Memory B cell (primary cell): ENCODE data around the gene ARFIP1.

Experiments used
- ATAC-seq: fragments of 150-1000 bp; cut with Tn5 transposase; 2 replicates; pipeline ENCODE4 v1.10.0; 2021; ENCODE audit warnings: low read depth, mild to moderate bottlenecking, moderate library complexity
- DNase-seq, 2 donors: peaks; one replicate each; pipeline ENCODE4 v3.0.0; 2022; ENCODE audit warnings: low spot score in 2 of 2
- H3K27ac Mint-ChIP-seq: one replicate; pipeline ENCODE4 v1.8.0; 2022; ENCODE audit warnings: mild to moderate bottlenecking, moderate library complexity, mixed read lengths
- H3K27me3 Mint-ChIP-seq: one replicate; pipeline ENCODE4 v1.8.0; 2022; ENCODE audit warnings: mixed read lengths
- H3K36me3 Mint-ChIP-seq: one replicate; pipeline ENCODE4 v1.8.0; 2022; ENCODE audit warnings: mild to moderate bottlenecking, mixed read lengths
- H3K4me1 Mint-ChIP-seq: one replicate; pipeline ENCODE4 v1.8.0; 2022; ENCODE audit warnings: mixed read lengths
- H3K4me3 Mint-ChIP-seq: one replicate; pipeline ENCODE4 v1.8.0; 2022; ENCODE audit warnings: mild to moderate bottlenecking, moderate library complexity, mixed read lengths
- H3K9me3 Mint-ChIP-seq: one replicate; pipeline ENCODE4 v1.8.0; 2022; ENCODE audit warnings: mixed read lengths

ARFIP1 gene

DNA sequence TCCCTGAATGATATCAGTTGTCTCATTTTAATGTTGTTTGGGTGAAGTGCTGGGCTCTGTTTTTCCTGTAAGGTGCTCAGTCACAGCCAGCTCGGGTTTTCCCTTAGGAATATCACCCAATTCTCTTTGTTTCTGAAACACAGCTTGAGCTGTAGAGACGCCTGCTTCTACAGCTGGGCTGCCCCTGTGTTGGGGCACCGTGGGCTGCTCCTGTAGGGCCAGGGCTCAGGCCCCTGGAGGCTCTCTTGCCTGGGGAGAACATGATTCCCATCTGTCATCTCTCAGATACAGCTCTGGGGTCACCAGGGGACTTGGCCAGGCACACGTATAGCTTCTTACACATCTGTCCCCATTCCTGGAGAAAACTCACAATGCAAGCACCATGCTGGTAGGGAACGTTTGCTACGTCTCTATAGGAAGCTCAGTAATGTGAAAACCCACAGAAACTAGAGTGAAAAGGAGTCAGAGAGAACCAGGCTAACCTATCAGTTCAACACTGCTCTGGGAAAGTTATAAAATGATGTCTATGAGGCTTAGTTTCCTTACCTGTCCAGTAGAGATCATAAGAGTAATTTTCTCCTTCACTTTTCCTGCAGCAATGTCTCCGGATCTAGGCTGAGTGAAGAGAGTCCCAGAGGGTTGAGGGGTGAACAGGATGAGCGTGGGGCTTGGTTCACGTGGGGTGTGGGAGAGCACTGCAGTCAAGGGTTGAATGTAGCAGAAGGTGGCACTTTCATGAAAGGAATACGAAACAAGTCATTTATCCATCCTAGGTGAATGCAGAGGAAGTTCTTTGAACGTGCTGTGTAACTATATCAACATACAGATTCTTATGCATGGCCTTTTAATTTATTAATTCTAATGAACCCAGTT is 170.9 kb downstream of the ARFIP1 start:
- Mint-ChIP-seq H3K27ac (no peak overlapping the region), H3K9me3 (no peaks in the 10 kb centered on the region), H3K4me3 (no peak overlapping the region), H3K4me1 (peaks cover 2% of the 10 kb centered on the region), H3K27me3 (peaks cover 12% of the 10 kb centered on the region), H3K36me3 (peaks cover 10% of the 10 kb centered on the region)
- DNase-seq (no peak), ATAC-seq (no peak)

DNA sequence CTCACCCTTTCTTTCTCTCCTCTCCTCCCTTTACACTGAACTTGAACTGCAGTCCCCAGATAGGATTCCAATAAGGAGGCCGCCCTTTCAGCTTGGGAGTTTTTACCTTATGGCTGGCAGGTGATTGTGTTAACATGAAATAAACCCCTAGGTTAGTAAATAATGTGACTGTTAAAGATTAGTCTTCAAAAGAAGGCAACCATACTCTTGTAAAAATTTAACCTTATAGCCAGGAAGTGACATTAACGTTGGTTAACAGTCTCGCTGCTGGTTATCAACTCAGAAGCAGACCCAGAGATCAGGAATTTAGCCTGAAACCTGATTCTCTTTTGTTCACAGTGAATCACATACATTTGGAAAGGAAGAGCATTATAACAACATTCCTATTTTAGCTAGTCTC is 171.6 kb downstream of the ARFIP1 start:
- Mint-ChIP-seq H3K4me1 (peaks cover 2% of the 10 kb centered on the region), H3K9me3 (no peaks in the 10 kb centered on the region), H3K36me3 (peaks cover 8% of the 10 kb centered on the region), H3K27me3 (peaks cover 10% of the 10 kb centered on the region), H3K4me3 (no peak overlapping the region), H3K27ac (no peak overlapping the region)
- no peak for DNase-seq
- no peak for ATAC-seq

DNA sequence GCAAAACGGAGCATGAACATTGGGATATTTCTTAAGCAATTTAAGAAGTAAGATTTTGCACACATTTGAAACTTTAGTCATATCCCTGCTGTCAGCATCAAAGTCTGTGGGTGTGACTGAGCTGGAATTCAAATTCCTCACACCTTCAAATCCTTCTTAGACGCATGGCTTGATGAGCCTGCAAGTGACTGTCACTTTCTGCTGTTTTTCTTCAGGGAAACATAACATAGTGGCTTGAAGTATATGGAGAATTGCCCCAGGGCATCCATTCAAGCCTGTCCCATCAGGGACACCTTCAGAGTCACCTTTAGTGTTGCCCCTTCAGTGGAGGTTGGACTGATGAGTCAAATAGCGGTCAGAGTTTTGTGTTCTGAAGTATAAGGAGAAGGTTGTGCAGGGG is 173.8 kb downstream of the ARFIP1 start:
- ATAC-seq (no peak), DNase-seq (no peak)
- H3K9me3 Mint-ChIP-seq: no peaks in the 10 kb centered on the region
- H3K4me3 Mint-ChIP-seq: no peak overlapping the region
- H3K27ac Mint-ChIP-seq: no peak overlapping the region
- H3K4me1 Mint-ChIP-seq: peaks cover 8% of the 10 kb centered on the region
- peaks cover 6% of the 10 kb centered on the region for H3K27me3 Mint-ChIP-seq
- H3K36me3 Mint-ChIP-seq: peaks cover 4% of the 10 kb centered on the region

DNA sequence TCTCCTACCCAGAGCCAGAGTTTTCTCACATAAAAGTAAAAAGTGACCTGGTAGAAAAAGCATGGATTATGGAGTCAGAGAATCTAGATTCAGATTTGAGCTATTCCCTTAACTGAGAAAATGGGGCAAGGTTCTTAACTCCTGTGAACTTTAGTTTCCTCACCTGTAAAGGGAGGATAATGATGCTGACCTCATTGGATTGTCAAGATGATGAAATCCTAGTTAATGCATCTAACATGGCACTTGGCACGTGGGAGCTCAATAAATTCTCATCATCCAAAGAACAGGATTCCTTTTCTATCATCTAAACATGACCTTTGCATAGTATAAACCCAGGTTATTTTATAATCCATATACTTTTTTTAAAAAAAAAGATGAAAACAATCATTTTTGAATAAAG is 175.0 kb downstream of the ARFIP1 start:
- Mint-ChIP-seq H3K4me3 (no peak overlapping the region), H3K4me1 (peaks cover 8% of the 10 kb centered on the region), H3K9me3 (no peaks in the 10 kb centered on the region), H3K27ac (no peak overlapping the region), H3K36me3 (peaks cover 4% of the 10 kb centered on the region), H3K27me3 (peaks cover 5% of the 10 kb centered on the region)
- ATAC-seq: no peak
- DNase-seq: no peak

DNA sequence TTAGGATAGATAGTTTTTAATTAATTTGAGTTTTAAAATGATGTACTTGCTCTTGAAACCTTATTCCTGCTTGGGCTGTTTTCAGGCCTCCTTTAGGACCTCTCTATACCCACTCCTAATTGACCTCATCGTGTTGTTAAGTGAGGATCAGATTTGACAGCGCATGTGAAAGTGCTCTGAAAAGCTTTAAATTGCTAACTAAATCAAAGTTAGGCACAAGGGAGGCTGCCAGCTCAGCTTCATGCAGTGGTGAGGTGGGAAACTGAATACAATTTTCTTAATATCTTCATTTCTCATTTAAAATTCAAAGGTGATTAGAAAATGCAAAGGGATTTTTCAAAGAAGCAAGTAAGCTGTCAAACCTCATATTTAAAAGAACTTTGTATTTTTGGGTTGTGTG is 176.4 kb downstream of the ARFIP1 start:
- H3K4me3 Mint-ChIP-seq: no peak overlapping the region
- H3K9me3 Mint-ChIP-seq: no peaks in the 10 kb centered on the region
- no peak overlapping the region for H3K27ac Mint-ChIP-seq

DNA sequence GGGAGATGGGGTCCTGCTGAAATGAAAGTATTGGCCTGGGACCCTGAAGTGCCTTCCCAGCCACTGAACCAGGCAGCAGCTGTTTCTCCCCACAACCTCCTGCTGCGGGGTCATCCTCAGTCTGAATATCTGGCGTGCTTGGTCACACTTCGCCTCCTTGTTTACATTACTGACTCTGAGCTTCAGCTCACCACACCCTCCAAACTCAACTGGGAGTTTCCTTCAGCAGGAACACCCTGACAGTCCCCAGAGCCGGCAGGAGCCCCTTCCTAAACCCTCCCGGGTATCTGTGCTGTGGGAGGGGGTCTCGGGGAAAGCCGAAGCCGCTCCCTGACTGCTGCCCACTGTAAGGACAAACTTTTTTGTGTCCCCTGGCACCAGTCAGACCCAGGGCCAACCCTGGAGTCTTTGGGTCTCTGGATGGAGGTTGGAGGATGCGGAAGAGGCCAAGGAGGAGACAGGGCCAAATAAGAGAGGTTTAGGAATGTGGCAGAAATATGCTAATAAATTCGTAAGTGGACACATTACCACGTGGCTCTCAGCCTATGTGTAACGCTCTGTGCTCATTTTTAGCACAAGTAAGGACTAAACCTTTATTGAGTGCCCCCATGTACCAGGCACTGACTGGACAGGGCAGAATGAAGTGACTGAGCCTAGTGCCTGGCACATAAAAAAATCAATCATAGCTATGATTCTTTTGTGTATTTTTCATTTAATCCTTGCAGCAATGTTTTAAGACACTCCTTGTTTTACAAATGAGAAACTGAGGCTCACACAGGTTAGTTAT is 177.1 kb downstream of the ARFIP1 start:
- Mint-ChIP-seq H3K36me3 (peaks cover 3% of the 10 kb centered on the region), H3K4me3 (no peak overlapping the region), H3K27me3 (no peaks in the 10 kb centered on the region), H3K9me3 (no peaks in the 10 kb centered on the region), H3K4me1 (peaks cover 6% of the 10 kb centered on the region), H3K27ac (no peak overlapping the region)
- ATAC-seq (no peak), DNase-seq (no peak)

More for the DNA sequence above, 176.4 kb downstream of the ARFIP1 start:
- Mint-ChIP-seq H3K27me3 (no peaks in the 10 kb centered on the region), H3K4me1 (peaks cover 6% of the 10 kb centered on the region), H3K36me3 (peaks cover 4% of the 10 kb centered on the region)
- DNase-seq: no peak
- no peak for ATAC-seq

DNA sequence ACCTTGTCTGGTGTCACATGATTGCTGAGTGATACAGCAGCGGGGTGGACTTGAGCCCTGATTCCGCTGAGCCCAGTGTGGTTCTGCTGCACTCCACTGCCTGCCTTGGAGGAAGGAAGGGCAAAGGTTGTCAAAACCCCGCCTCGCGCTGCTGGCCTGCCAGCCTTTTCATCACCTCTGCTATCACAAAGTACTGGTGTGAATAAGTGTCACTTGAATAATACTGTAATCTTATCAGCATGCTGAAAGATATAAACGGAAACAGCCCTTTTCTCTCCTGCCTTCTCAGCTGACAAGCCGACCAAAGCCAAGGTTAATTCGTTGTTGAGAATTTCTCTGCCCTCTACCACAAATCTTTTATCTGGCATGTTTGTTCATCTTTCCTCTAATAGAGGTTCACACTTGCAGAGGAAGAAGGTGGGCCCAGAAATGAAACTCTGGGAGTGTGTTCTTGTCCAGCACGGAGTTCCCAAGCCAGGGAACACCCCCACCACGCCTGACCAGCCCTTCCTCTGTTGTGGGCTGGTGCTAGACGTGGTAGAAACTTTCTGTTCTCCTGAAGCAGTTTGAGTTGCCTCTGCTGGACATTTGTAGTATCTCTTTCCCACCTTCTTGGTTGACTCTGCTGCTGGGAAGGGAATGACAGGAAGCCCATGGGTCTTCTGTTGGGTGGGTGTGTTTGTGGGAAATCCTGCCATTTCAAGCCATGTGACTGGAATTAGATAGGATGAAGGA is 177.8 kb downstream of the ARFIP1 start:
- Mint-ChIP-seq H3K36me3 (peaks cover 4% of the 10 kb centered on the region), H3K9me3 (no peaks in the 10 kb centered on the region), H3K4me3 (no peak overlapping the region), H3K27me3 (no peaks in the 10 kb centered on the region), H3K27ac (no peak overlapping the region), H3K4me1 (peaks cover 6% of the 10 kb centered on the region)
- DNase-seq: no peak
- ATAC-seq: no peak

DNA sequence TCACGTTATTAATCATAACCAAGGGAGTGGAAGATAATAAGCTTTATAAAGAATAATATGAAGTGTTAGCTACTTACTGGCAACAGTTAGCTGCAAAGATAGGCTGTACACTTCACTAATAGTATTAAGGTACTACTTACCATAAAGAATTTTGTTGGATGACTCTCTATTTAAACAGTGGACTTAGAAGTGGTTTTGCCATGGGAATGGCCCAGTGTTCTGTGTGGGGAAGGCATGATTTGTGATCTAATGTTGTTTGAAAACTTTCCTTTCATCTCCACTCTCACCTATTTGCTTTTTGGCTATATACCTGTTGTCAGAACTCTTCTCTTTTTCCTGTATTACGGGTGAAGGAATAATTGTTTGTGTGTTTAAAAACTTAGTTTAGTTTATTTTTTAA is 179.3 kb downstream of the ARFIP1 start:
- DNase-seq (no peak), ATAC-seq (no peak)
- Mint-ChIP-seq H3K27me3 (no peaks in the 10 kb centered on the region), H3K36me3 (peaks cover 3% of the 10 kb centered on the region), H3K4me1 (peaks cover 6% of the 10 kb centered on the region), H3K9me3 (no peaks in the 10 kb centered on the region), H3K4me3 (no peak overlapping the region), H3K27ac (no peak overlapping the region)

DNA sequence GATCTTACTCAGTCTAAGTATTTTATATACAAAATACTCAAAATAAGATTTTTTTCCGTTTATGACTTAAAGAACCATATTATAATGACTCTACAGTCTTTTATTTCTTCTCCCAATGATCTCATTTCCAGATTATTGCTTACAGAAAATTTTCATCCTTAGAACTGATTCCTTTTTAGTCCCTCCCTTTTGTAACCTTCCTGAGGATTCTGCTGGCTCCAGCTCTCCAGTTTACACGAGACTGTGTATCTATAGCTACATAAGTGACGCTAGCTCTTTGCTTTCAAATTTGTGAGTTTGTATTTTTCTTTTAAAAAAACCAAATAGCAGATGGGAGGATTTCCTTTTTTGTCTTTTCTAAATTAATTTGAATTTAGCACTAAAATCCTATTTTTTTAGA is 180.3 kb downstream of the ARFIP1 start:
- Mint-ChIP-seq H3K27ac (no peak overlapping the region), H3K4me3 (no peak overlapping the region), H3K36me3 (peaks cover 3% of the 10 kb centered on the region), H3K27me3 (no peaks in the 10 kb centered on the region), H3K9me3 (no peaks in the 10 kb centered on the region), H3K4me1 (peaks cover 6% of the 10 kb centered on the region)
- ATAC-seq (no peak), DNase-seq (no peak)

DNA sequence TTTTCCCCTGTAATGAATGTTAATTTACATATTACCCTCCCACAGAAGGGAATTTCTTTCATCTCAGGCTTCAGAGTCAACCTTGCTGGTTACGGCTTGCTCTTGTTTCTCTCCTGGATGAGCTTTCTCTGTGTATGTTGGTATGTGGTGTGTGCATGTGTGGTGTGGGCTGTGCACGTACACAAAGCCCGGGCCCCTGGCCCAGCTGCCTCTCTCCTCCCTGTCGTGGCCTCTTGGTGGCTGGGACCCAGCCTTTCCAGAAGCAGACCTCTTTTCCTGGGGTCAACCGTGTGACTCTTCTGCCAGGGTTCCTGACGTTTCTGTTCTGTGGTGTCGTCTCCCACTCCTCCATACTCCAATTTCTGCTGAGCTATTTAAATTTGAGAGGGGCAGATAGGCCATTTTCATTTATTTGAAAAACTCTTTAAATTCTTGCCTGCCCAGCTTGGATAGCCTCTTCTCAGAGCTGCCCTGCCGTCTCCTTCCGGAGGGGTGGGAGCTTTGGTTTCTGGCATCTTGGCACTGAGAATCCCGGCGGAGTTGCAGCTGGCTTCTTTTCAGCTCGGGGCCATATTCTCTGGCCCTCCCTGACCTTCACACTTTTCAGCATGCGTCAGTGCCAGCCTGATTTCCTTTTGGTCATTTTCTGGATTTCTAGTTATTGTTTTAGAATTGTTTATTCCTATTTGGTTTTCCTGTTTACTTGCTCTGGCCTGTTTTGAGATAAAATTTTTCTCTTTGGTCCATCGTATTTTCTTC is 181.4 kb downstream of the ARFIP1 start:
- DNase-seq: no peak
- Mint-ChIP-seq H3K36me3 (peaks cover 3% of the 10 kb centered on the region), H3K27ac (no peak overlapping the region), H3K27me3 (no peaks in the 10 kb centered on the region), H3K4me3 (no peak overlapping the region), H3K4me1 (peaks cover 6% of the 10 kb centered on the region), H3K9me3 (no peaks in the 10 kb centered on the region)
- no peak for ATAC-seq

DNA sequence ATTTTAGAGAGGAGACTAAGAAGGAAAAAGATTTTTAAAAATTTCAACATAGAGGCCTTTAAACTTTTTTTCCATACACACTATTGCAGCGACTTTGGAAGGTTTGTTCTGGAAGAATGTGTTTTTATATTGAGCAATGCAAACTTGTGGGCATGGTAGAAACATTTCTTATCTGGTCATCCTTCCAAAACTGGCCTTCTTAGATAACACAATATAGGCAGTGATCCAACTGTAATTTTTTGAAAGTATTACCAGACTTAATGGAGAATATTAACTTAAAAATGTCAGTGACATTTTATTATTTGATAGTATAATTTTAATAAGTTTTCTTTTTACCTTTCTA is 182.0 kb downstream of the ARFIP1 start:
- H3K4me3 Mint-ChIP-seq: no peak overlapping the region
- no peak for DNase-seq
- peaks cover 3% of the 10 kb centered on the region for H3K36me3 Mint-ChIP-seq
- peaks cover 6% of the 10 kb centered on the region for H3K4me1 Mint-ChIP-seq
- no peaks in the 10 kb centered on the region for H3K27me3 Mint-ChIP-seq
- no peak for ATAC-seq
- H3K9me3 Mint-ChIP-seq: no peaks in the 10 kb centered on the region
- no peak overlapping the region for H3K27ac Mint-ChIP-seq
